ENCODE measurements around the gene LTO1. TPM values are rescaled to one million over a fixed set of nuclear protein-coding genes. Genes with fewer than 3 reads are reported as not detected.

Gene LTO1
- total RNA-seq = 11.4 and 13.7 TPM in 2 replicates

GRCh38 chr11:69674886-69675714 is at the start of gene LTO1:
LTO1 (minus strand) TSS chr11:69675353; CDS start chr11:69675239, 114 bp downstream.

GRCh38 chr11:69703768-69704507 is 28.8 kb upstream of the LTO1 start, which contains the start of gene FGF19:
FGF19 (minus strand) TSS chr11:69704022; CDS start chr11:69703876, 146 bp downstream.

GRCh38 chr11:69640995-69641581 is 34.1 kb downstream of the LTO1 start, which contains the start of gene CCND1:
CCND1 (plus strand) TSS chr11:69641156; CDS start chr11:69641314, 158 bp downstream.

Other genes starting within 250 kb of the LTO1 start
- not detected in 2 replicates for gene LINC01488, start 193.7 kb downstream of the LTO1 start, total RNA-seq
- gene CCND1, start 34.2 kb downstream of the LTO1 start, total RNA-seq = 161 and 217 TPM in 2 replicates
- not detected in 2 replicates for gene FGF19, start 28.7 kb upstream of the LTO1 start, total RNA-seq
- gene FGF4, start 100.0 kb upstream of the LTO1 start, total RNA-seq = not detected in 2 replicates
- gene FGF3, start 144.1 kb upstream of the LTO1 start, total RNA-seq = not detected in 2 replicates